ENCODE data around the gene PABPC1L.
"Not testable (repeated sequence)": the region's sequence is repeated elsewhere in the genome, so short reads cannot be mapped to it uniquely, and the experiment has no call there.

Gene PABPC1L

GRCh38 chr20:44909872-44910689 lies at the start of gene PABPC1L:
TSS of gene PABPC1L (plus strand) at chr20:44910060. CDS start at chr20:44910144, 84 bp downstream.
- DNase-seq = peak; percentile 63 to 81 (median 66)

GRCh38 chr20:44861531-44862006 lies 48.3 kb upstream of the PABPC1L start:
- no peak for DNase-seq

- no peak for DNase-seq
These were observed 47.6 kb upstream of the PABPC1L start for GRCh38 chr20:44862286-44862685.

- not testable (repeated sequence) for DNase-seq
These were observed 46.3 kb upstream of the PABPC1L start for GRCh38 chr20:44863365-44864084.

GRCh38 chr20:44864493-44864892 lies 45.4 kb upstream of the PABPC1L start:
- DNase-seq = peak; percentile 54 to 69 (median 55)

- DNase-seq = peak; percentile 83 to 97 (median 94)
These were observed 43.0 kb upstream of the PABPC1L start for GRCh38 chr20:44866703-44867335.

- DNase-seq = no peak
These were observed 40.4 kb upstream of the PABPC1L start for GRCh38 chr20:44869471-44869870.

- DNase-seq = not testable (repeated sequence)
These were observed 27.5 kb upstream of the PABPC1L start for GRCh38 chr20:44882360-44882759.

GRCh38 chr20:44883214-44883902 lies 26.5 kb upstream of the PABPC1L start:
- DNase-seq = no peak

GRCh38 chr20:44884907-44885391 lies 24.9 kb upstream of the PABPC1L start:
- DNase-seq = no peak

- DNase-seq = peak; percentile 99 to 100 (median 99)
These were observed 24.2 kb upstream of the PABPC1L start, which contains the start of gene YWHAB for GRCh38 chr20:44885392-44886265. TSS of gene YWHAB (plus strand) at chr20:44885705. CDS start at chr20:44901534, 15,829 bp downstream.

- DNase-seq = peak in 2 of 3 donors; percentile 49 to 50
These were observed 23.6 kb upstream of the PABPC1L start for GRCh38 chr20:44886266-44886651.

- peak in 1 of 3 donors; percentile 34 for DNase-seq
These were observed 23.0 kb upstream of the PABPC1L start for GRCh38 chr20:44886828-44887227.

GRCh38 chr20:44887466-44887865 lies 22.4 kb upstream of the PABPC1L start:
- DNase-seq = no peak

GRCh38 chr20:44888226-44889103 lies 21.4 kb upstream of the PABPC1L start:
- peak; percentile 24 to 52 (median 33) for DNase-seq

GRCh38 chr20:44891826-44892225 lies 18.0 kb upstream of the PABPC1L start:
- no peak for DNase-seq

GRCh38 chr20:44894959-44895358 lies 14.9 kb upstream of the PABPC1L start:
- DNase-seq = no peak

- DNase-seq = peak; percentile 59 to 84 (median 81)
These were observed 13.3 kb upstream of the PABPC1L start for GRCh38 chr20:44896583-44896982.

- DNase-seq = no peak
These were observed 12.7 kb upstream of the PABPC1L start for GRCh38 chr20:44897133-44897532.

GRCh38 chr20:44900231-44900854 lies 9.5 kb upstream of the PABPC1L start:
- no peak for DNase-seq

Data from suppressor macrophage treated with lipopolysaccharide for 1 hour (primary cell).